Measurements from ENCODE around the gene KRT14.

Gene KRT14

GRCh38 chr17:41595585-41595984 is 8.9 kb upstream of the KRT14 start:
- TF ChIP-seq CTCF (IDR thresholded peaks at IDR 0.05) = no peak

- no peak for TF ChIP-seq CTCF (IDR thresholded peaks at IDR 0.05)
Observed at GRCh38 chr17:41594363-41594915, 7.7 kb upstream of the KRT14 start.

- no peak for TF ChIP-seq CTCF (IDR thresholded peaks at IDR 0.05)
Observed at GRCh38 chr17:41593306-41593981, 6.7 kb upstream of the KRT14 start.

- TF ChIP-seq CTCF (IDR thresholded peaks at IDR 0.05) = no peak
Observed at GRCh38 chr17:41592601-41593305, 6.1 kb upstream of the KRT14 start.

GRCh38 chr17:41589301-41589700 is 2.6 kb upstream of the KRT14 start:
- no peak for TF ChIP-seq CTCF (IDR thresholded peaks at IDR 0.05)

GRCh38 chr17:41588126-41588810 is 1.6 kb upstream of the KRT14 start:
- TF ChIP-seq CTCF (IDR thresholded peaks at IDR 0.05) = no peak

- TF ChIP-seq CTCF (IDR thresholded peaks at IDR 0.05) = no peak
Observed at GRCh38 chr17:41585301-41586056, 1.2 kb downstream of the KRT14 start.

Measured in LNCAP (cell line).